IMR-90 (cell line): ENCODE data around the gene ASTN2. TPM values are rescaled to one million over a fixed set of nuclear protein-coding genes. Genes with fewer than 3 reads are reported as not detected.
"Not testable (repeated sequence)": the region's sequence is repeated elsewhere in the genome, so short reads cannot be mapped to it uniquely, and the experiment has no call there.

Source experiments
- ATAC-seq: fragments of 200-7000 bp; cut with Tn5 transposase; 2 replicates; pipeline ENCODE4 v1.9.1; 2020; ENCODE audit warnings: low read depth, mild to moderate bottlenecking, moderate library complexity
- BruUV-seq: library from RNA; stranded (reverse); fragments of 400-500 nt; replicated peaks from 2 replicates; lab custom pipeline; 2021; lab: Mats Ljungman, UMichigan
- CTCF ChIA-PET: fragments of 300-600 bp; formaldehyde crosslinking; extraction: SDS; loops from one replicate; lab custom pipeline; 2021; ENCODE audit warnings: antibody characterized with exemption; lab: Yijun Ruan, JAX
- POLR2A ChIA-PET: fragments of 300-600 bp; sonication (Branson Sonifier 250); formaldehyde crosslinking; loops from one replicate; lab custom pipeline; 2022; ENCODE audit warnings: antibody characterized with exemption; ENCODE audit not compliant: unreplicated experiment; lab: Charles Lee
- DNase-seq: peaks from one replicate; pipeline ENCODE4 v3.0.0; 2013
- H2AFZ ChIP-seq: replicated peaks from 2 replicates; pipeline ENCODE3; 2013; ENCODE audit warnings: low read length, mild to moderate bottlenecking; ENCODE audit not compliant: poor library complexity
- H2AK5ac ChIP-seq: 2 replicates; pipeline ENCODE4 v1.6.1; 2013; ENCODE audit warnings: low read depth, low read length, inconsistent platforms
- H2AK9ac ChIP-seq: replicated peaks from 2 replicates; pipeline ENCODE3; 2013; ENCODE audit warnings: mild to moderate bottlenecking, low read depth, low read length, moderate library complexity; ENCODE audit not compliant: poor library complexity
- H2BK120ac ChIP-seq: 2 replicates; pipeline ENCODE4 v1.6.1; 2013; ENCODE audit warnings: low read depth, low read length, inconsistent platforms
- H2BK15ac ChIP-seq: 3 replicates; pipeline ENCODE4 v1.6.1; 2013; ENCODE audit warnings: low read depth, low read length, inconsistent platforms
- H2BK20ac ChIP-seq: 2 replicates; pipeline ENCODE4 v1.6.1; 2013; ENCODE audit warnings: low read depth, mild to moderate bottlenecking, inconsistent platforms, low read length, moderate library complexity
- H2BK5ac ChIP-seq: 2 replicates; pipeline ENCODE4 v1.6.1; 2013; ENCODE audit warnings: mild to moderate bottlenecking, low read depth, low read length, inconsistent platforms; ENCODE audit not compliant: poor library complexity, severe bottlenecking
- H3K14ac ChIP-seq: replicated peaks from 2 replicates; pipeline ENCODE4 v1.6.1; 2013; ENCODE audit warnings: low read depth, low read length, inconsistent platforms
- H3K18ac ChIP-seq: 2 replicates; pipeline ENCODE4 v1.6.1; 2013; ENCODE audit warnings: low read depth, low read length, control low read depth
- H3K23ac ChIP-seq: 2 replicates; pipeline ENCODE4 v1.6.1; 2013; ENCODE audit warnings: low read depth, low read length, inconsistent platforms
- H3K27ac ChIP-seq: 2 replicates; pipeline ENCODE4 v1.5.1; 2013; ENCODE audit warnings: mild to moderate bottlenecking, control low read depth, low read length; ENCODE audit not compliant: insufficient read depth
- H3K27me3 ChIP-seq: 2 replicates; pipeline ENCODE4 v1.6.1; 2013; ENCODE audit warnings: low read length; ENCODE audit not compliant: control insufficient read depth, insufficient read depth
- H3K36me3 ChIP-seq: 2 replicates; pipeline ENCODE4 v1.6.1; 2013; ENCODE audit warnings: low read length, mixed read lengths; ENCODE audit not compliant: control insufficient read depth, insufficient read depth
- H3K4ac ChIP-seq: 2 replicates; pipeline ENCODE4 v1.6.1; 2013; ENCODE audit warnings: low read depth, low read length, inconsistent platforms
- H3K4me1 ChIP-seq: 2 replicates; pipeline ENCODE4 v1.6.1; 2013; ENCODE audit warnings: low read length, mixed read lengths; ENCODE audit not compliant: control insufficient read depth, insufficient read depth
- H3K4me2 ChIP-seq: 2 replicates; pipeline ENCODE4 v1.6.1; 2013; ENCODE audit warnings: low read depth, mild to moderate bottlenecking, control low read depth, low read length, moderate library complexity
- H3K4me3 ChIP-seq: 2 replicates; pipeline ENCODE4 v1.5.1; 2013; ENCODE audit warnings: low read depth, mild to moderate bottlenecking, control low read depth, low read length, moderate library complexity; ENCODE audit not compliant: insufficient read depth
- H3K56ac ChIP-seq: 2 replicates; pipeline ENCODE4 v1.6.1; 2013; ENCODE audit warnings: low read length, inconsistent platforms; ENCODE audit not compliant: insufficient read depth; ENCODE audit errors: extremely low read depth
- H3K79me1 ChIP-seq, 2 experiments: 2 replicates each; pipeline ENCODE4 v1.6.1; 2013; ENCODE audit warnings: low read length in 2 of 2, inconsistent platforms in 1 of 2, low read depth in 1 of 2
- H3K9ac ChIP-seq: 2 replicates; pipeline ENCODE4 v1.6.1; 2013; ENCODE audit warnings: low read depth, low read length, control low read depth
- H3K9me1 ChIP-seq: 2 replicates; pipeline ENCODE4 v1.6.1; 2013; ENCODE audit warnings: low read length, inconsistent platforms; ENCODE audit not compliant: insufficient read depth
- H3K9me3 ChIP-seq: 2 replicates; pipeline ENCODE4 v1.6.1; 2013; ENCODE audit warnings: low read length; ENCODE audit not compliant: control insufficient read depth, insufficient read depth
- H4K20me1 ChIP-seq: 2 replicates; pipeline ENCODE4 v1.6.1; 2013; ENCODE audit warnings: low read length, inconsistent platforms; ENCODE audit not compliant: insufficient read depth
- H4K5ac ChIP-seq: 2 replicates; pipeline ENCODE4 v1.6.1; 2013; ENCODE audit warnings: mild to moderate bottlenecking, low read depth, low read length, control low read depth
- H4K8ac ChIP-seq, 2 experiments: 2 replicates each; pipeline ENCODE4 v1.6.1; 2013; ENCODE audit warnings: low read depth in 2 of 2, low read length in 2 of 2, control low read depth in 1 of 2, inconsistent platforms in 1 of 2
- H4K91ac ChIP-seq: 2 replicates; pipeline ENCODE4 v1.6.1; 2013; ENCODE audit warnings: low read depth, low read length, inconsistent platforms; ENCODE audit not compliant: insufficient read depth
- WGBS, 2 experiments: methylation state at CpG; one replicate each; pipeline versions ENCODE4 v1.1.5 to v1.1.7; 2013; ENCODE audit warnings: missing lambda C conversion rate in 2 of 2; ENCODE audit not compliant: insufficient read length in 1 of 2; ENCODE audit errors: extremely low coverage in 2 of 2; 5-methylcytosine and 5-hydroxymethylcytosine counted together
- dilution Hi-C: fragments of 300-500 bp; cut with HindIII; formaldehyde crosslinking; loops from one replicate; pipeline ENCODE4 v1.14.3; 2018; ENCODE audit warnings: low sequenced_read_pairs; ENCODE audit not compliant: unreplicated experiment
- in situ Hi-C: fragments of 300-500 bp; cut with MboI; formaldehyde crosslinking; loops from 3 replicates; pipeline ENCODE4 v1.14.3; 2019; ENCODE audit warnings: low sequenced_read_pairs, inconsistent platforms, mixed read lengths
- intact Hi-C: fragments of 100-400 bp; cut with micrococcal nuclease; formaldehyde crosslinking; loops from 2 replicates; pipeline ENCODE4 v1.10.0; 2022
- polyA plus RNA-seq, 3 experiments: library from polyadenylated mRNA; depleted of rRNA; stranded (reverse); fragments of >200 nt; gene quantifications; 2 replicates each; pipeline ENCODE4 v1.2.3, GENCODE V29; 2012; ENCODE audit warnings: low replicate concordance in 1 of 3
- total RNA-seq: library from RNA; depleted of rRNA; stranded (reverse); fragments of >200 nt; gene quantifications from 2 replicates; pipeline ENCODE4 v1.2.3, GENCODE V29; 2012

The ASTN2 gene
- total and polyA plus RNA-seq, 2 of the 4 experiments (the other 2 are of a cell fraction): 3.8 to 6.8 TPM

DNA sequence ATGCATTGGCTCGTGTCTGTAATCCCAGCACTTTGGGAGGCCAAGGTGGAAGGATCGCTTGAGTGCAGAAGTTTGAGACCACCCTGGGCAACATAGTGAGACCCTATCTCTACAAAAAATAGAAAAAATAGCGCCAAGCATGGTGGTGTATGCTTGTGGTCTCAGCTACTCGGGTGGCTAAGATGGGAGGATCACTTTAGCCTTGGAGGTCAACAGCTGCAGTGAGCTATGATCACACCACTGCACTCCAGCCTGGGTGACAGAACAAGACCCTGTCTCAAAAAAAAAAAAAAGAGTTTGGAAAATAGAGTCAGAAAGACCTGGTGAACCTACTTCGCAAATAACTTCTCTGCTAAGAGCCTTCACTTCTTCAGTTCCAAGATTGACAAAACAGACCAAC is 516.7 kb downstream of the ASTN2 start:
- H3K56ac ChIP-seq, H3K4me2 ChIP-seq, H3K4me3 ChIP-seq, H2BK120ac ChIP-seq, H3K9ac ChIP-seq, in situ Hi-C loops, BruUV-seq, H2AK5ac ChIP-seq, H3K27me3 ChIP-seq, ATAC-seq, H2BK20ac ChIP-seq, H3K79me1 ChIP-seq, H4K20me1 ChIP-seq, H2AK9ac ChIP-seq, H2BK5ac ChIP-seq, POLR2A ChIA-PET, H2AFZ ChIP-seq, H3K18ac ChIP-seq, CTCF ChIA-PET, H4K91ac ChIP-seq, H2BK15ac ChIP-seq, H3K27ac ChIP-seq, H3K9me1 ChIP-seq, H4K5ac ChIP-seq, H3K4me1 ChIP-seq, intact Hi-C loops, H4K8ac ChIP-seq, H3K4ac ChIP-seq, H3K36me3 ChIP-seq, H3K14ac ChIP-seq, DNase-seq, H3K9me3 ChIP-seq, H3K23ac ChIP-seq, dilution Hi-C loops: not testable (repeated sequence)
- 67% methylated on average over 1 of the region's 5 CpGs; no CpG with 5 or more reads in 1 of the 2 experiments for WGBS, 2 experiments
